Measurements from ENCODE around the gene SEC24D. TPM values are rescaled to one million over a fixed set of nuclear protein-coding genes. Genes with fewer than 3 reads are reported as not detected.

Gene SEC24D
- total and polyA plus RNA-seq, 12 donors: 6.1 to 24.4 (median 12.1) TPM

DNA sequence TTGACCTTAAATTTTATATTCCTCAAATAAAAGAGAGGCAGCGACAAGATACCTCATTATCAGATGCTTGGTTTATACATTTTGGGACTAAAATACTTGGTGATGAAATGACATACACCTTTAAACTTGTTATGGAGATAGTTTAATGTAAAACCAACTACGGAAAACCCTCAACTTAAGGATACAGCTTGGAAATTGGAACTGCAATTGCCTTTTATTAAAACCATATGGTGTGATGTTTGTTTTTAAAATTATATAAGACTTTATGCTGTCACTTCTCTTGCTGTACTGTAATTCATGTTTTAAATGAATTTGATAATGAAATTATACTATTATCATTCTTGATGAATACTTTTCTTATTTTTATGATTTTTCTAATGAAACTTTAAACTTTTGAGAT, 124.9 kb downstream of the SEC24D start:
- WGBS, 2 donors: 93 to 96% methylated on average over 2 of the region's 2 CpGs
- Histone ChIP-seq H3K36me3 (peaks cover 0 to 90% (median 29%) of the 10 kb centered on the region in 9 donors), H3K27me3 (no peaks in the 10 kb centered on the region)

DNA sequence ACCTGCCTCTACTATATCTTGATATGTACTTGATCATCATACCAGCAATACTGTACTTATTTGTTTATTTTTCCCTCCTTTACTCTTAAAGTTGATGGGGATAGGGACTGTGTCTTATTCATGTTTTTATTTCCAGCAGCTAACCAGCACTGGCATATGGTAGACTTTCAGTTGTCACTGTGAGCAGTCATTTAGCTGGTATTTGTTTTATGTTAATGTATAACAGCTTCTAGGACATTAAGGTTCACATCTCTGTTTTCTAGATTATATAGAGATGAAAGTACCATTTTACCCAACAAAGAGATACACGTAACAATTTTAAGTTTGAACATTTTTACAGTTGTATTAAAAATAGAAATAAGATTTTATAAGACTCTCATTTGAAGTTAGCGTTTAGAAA, 132.8 kb downstream of the SEC24D start:
- no peak overlapping the region for H3K4me3 ChIP-seq
- no peaks in the 10 kb centered on the region for H3K27me3 ChIP-seq
- intact Hi-C loops (cut with DNase I): no loop called here
- H3K4me1 ChIP-seq: no peaks in the 10 kb centered on the region
- ATAC-seq: no peak
- no peak for TF ChIP-seq CTCF (IDR thresholded peaks at IDR 0.05)
- 95 to 98% methylated on average over 2 of the region's 2 CpGs for WGBS, 2 donors
- no peak overlapping the region for H3K27ac ChIP-seq
- H3K9me3 ChIP-seq: no peaks in the 10 kb centered on the region
- peaks cover 0 to 100% (median 63%) of the 10 kb centered on the region in 9 donors for H3K36me3 ChIP-seq
- DNase-seq: no peak

More for the DNA sequence above, 124.9 kb downstream of the SEC24D start:
- Histone ChIP-seq H3K4me1 (no peaks in the 10 kb centered on the region), H3K4me3 (no peak overlapping the region), H3K27ac (no peak overlapping the region), H3K9me3 (no peaks in the 10 kb centered on the region)
- ATAC-seq (no peak), DNase-seq (no peak)
- no peak for TF ChIP-seq CTCF (IDR thresholded peaks at IDR 0.05)
- intact Hi-C loops (cut with DNase I): no loop called here

- peaks cover 0 to 28% (median 16%) of the 10 kb centered on the region in 9 donors for H3K36me3 ChIP-seq
- no peaks in the 10 kb centered on the region for H3K27me3 ChIP-seq
- peak; percentile 96 to 99 (median 98) for ATAC-seq
These were observed 150.8 kb downstream of the SEC24D start, which contains the start of gene METTL14 for GRCh38 chr4:118684873-118685811. Gene METTL14 (plus strand): TSS chr4:118685392. CDS start chr4:118685535, 143 bp downstream.

More at GRCh38 chr4:118684873-118685811, 150.8 kb downstream of the SEC24D start, which contains the start of gene METTL14:
- TF ChIP-seq CTCF (IDR thresholded peaks at IDR 0.05): peak in 4 of 9 donors; percentile 27 to 37 (median 34)
- Histone ChIP-seq H3K4me1 (peaks cover 9 to 25% (median 17%) of the 10 kb centered on the region in 9 donors), H3K27ac (peak within 1 kb of the TSS; percentile 32 to 94 (median 91)), H3K4me3 (peak within 1 kb of the TSS; percentile 49 to 82 (median 72)), H3K9me3 (no peaks in the 10 kb centered on the region)
- WGBS, 2 donors: 4 to 5% methylated on average over 42 of the region's 42 CpGs
- intact Hi-C loops (cut with DNase I): loop anchor here in 4 of 10 donors (5.0 to 10.0 kb wide), 4 partner anchors 98 to 410 kb away; no protein-coding TSS in a partner anchor
- DNase-seq: peak; percentile 93 to 94
